ENCODE data around the gene CRYGA. TPM values are rescaled to one million over a fixed set of nuclear protein-coding genes. Genes with fewer than 3 reads are reported as not detected.

Gene CRYGA
- total RNA-seq, 1 experiment from 2014 or later = not detected

GRCh38 chr2:208172125-208172524, 8.7 kb upstream of the CRYGA start (continued):
- no peak for TF ChIP-seq FOXP4 (CRISPR knock-in tag; IDR thresholded peaks at IDR 0.05)
- no peak for TF ChIP-seq SOX15 (CRISPR knock-in tag; IDR thresholded peaks at IDR 0.05)
- TF ChIP-seq ZNF416 (CRISPR knock-in tag; IDR thresholded peaks at IDR 0.05) = no peak
- TF ChIP-seq ARID4B (CRISPR knock-in tag; IDR thresholded peaks at IDR 0.05; ENCODE audit: borderline replicate concordance) = no peak

GRCh38 chr2:208164951-208165755, 1.8 kb upstream of the CRYGA start:
- Mint-ChIP-seq H3K4me3 (no peak overlapping the region), H3K36me3 (no peaks in the 10 kb centered on the region), H3K4me1 (peaks cover 12% of the 10 kb centered on the region), H3K27me3 (ENCODE audit: low read depth) (no peaks in the 10 kb centered on the region), H3K27ac (no peak overlapping the region), H3K9me3 (no peaks in the 10 kb centered on the region)
- ChIA-PET POLR2A (no interaction called here), CTCF (interaction anchor here (0.9 kb wide), 1 partner anchor 10 kb away, joined by 4 read pairs; no protein-coding TSS in a partner anchor)
- DNase-seq (ENCODE audit: low spot score) (no peak), ATAC-seq (no peak)
- TF ChIP-seq MXD4 (CRISPR knock-in tag; IDR thresholded peaks at IDR 0.05; ENCODE audit: borderline replicate concordance) (no peak), ZNF317 (CRISPR knock-in tag; IDR thresholded peaks at IDR 0.05; ENCODE audit: borderline replicate concordance, low read depth) (no peak), CTCF (IDR thresholded peaks at IDR 0.05) (no peak), HMGA2 (CRISPR knock-in tag; IDR thresholded peaks at IDR 0.05) (no peak), GRHL2 (CRISPR knock-in tag; IDR thresholded peaks at IDR 0.05; ENCODE audit: insufficient replicate concordance, severe bottlenecking) (no peak), E2F1 (CRISPR knock-in tag; IDR thresholded peaks at IDR 0.05) (no peak), FOXP1 (CRISPR knock-in tag; IDR thresholded peaks at IDR 0.05; ENCODE audit: borderline replicate concordance) (no peak), ETV6 (CRISPR knock-in tag; IDR thresholded peaks at IDR 0.05) (no peak), E2F5 (CRISPR knock-in tag; IDR thresholded peaks at IDR 0.05) (no peak), USF1 (CRISPR knock-in tag; IDR thresholded peaks at IDR 0.05) (no peak), KAT7 (CRISPR knock-in tag; IDR thresholded peaks at IDR 0.05; ENCODE audit: borderline replicate concordance) (no peak), FOXP4 (CRISPR knock-in tag; IDR thresholded peaks at IDR 0.05) (no peak), ZNF425 (CRISPR knock-in tag; conservative IDR thresholded peaks at IDR 0.05) (no peak)
